HepG2 (cell line): ENCODE measurements around the gene TMEM198. TPM values are rescaled to one million over a fixed set of nuclear protein-coding genes. Genes with fewer than 3 reads are reported as not detected.

Experiments used
- BRCA1 ChIP-seq: sonication (generic); formaldehyde crosslinking; IDR thresholded peaks from 2 replicates; pipeline ENCODE4 v1.4.0; 2020; ENCODE audit warnings: missing genetic modification reagents
- CHCHD3 ChIP-seq: sonication (generic); formaldehyde crosslinking; IDR thresholded peaks from 2 replicates; pipeline ENCODE4 v1.8.0; 2022; ENCODE audit warnings: mild to moderate bottlenecking, missing genetic modification reagents, moderate library complexity
- LCORL ChIP-seq, 2 experiments: fragments of 450-650 bp in 1 of 2; sonication (generic) in 1 of 2; formaldehyde crosslinking in 1 of 2; IDR thresholded peaks; 2 replicates each; pipeline versions ENCODE4 v1.5.0 to v1.6.1; 2017 to 2020; ENCODE audit warnings: antibody characterized with exemption in 1 of 2, missing genetic modification reagents in 1 of 2
- PLRG1 ChIP-seq: fragments of 450-650 bp; conservative IDR thresholded peaks from 2 replicates; pipeline ENCODE4 v1.6.1; 2016
- SP4 ChIP-seq: sonication (generic); formaldehyde crosslinking; IDR thresholded peaks from 2 replicates; pipeline ENCODE4 v1.8.1; 2023; ENCODE audit warnings: mild to moderate bottlenecking, missing genetic modification reagents
- SRSF9 ChIP-seq: fragments of 200-400 bp; formaldehyde crosslinking; IDR thresholded peaks from 2 replicates; pipeline ENCODE4 v1.6.1; 2018; ENCODE audit warnings: borderline replicate concordance, mild to moderate bottlenecking, low read depth, low read length; ENCODE audit not compliant: insufficient read depth, poor library complexity, severe bottlenecking
- SYNCRIP ChIP-seq: fragments of 200-400 bp; formaldehyde crosslinking; IDR thresholded peaks from 2 replicates; pipeline ENCODE4 v1.6.1; 2018; ENCODE audit warnings: mild to moderate bottlenecking, low read depth, low read length; ENCODE audit not compliant: insufficient read depth
- ZNF160 ChIP-seq: sonication (generic); formaldehyde crosslinking; IDR thresholded peaks from 2 replicates; pipeline ENCODE4 v1.8.0; 2022; ENCODE audit warnings: mild to moderate bottlenecking, inconsistent platforms, missing genetic modification reagents
- ZNF292 ChIP-seq: sonication (generic); formaldehyde crosslinking; IDR thresholded peaks from 2 replicates; pipeline ENCODE4 v1.8.1; 2022; ENCODE audit warnings: mild to moderate bottlenecking, low read depth, missing genetic modification reagents, borderline replicate concordance
- ZNF333 ChIP-seq: sonication (generic); formaldehyde crosslinking; IDR thresholded peaks from 2 replicates; pipeline ENCODE4 v1.4.0; 2020; ENCODE audit warnings: mild to moderate bottlenecking, missing genetic modification reagents, borderline replicate concordance
- ZNF44 ChIP-seq: sonication (generic); formaldehyde crosslinking; IDR thresholded peaks from 2 replicates; pipeline ENCODE4 v1.5.1; 2020; ENCODE audit warnings: mild to moderate bottlenecking, missing genetic modification reagents
- ZNF501 ChIP-seq: sonication (generic); formaldehyde crosslinking; IDR thresholded peaks from 2 replicates; pipeline ENCODE4 v1.5.1; 2020; ENCODE audit warnings: mild to moderate bottlenecking, moderate library complexity, missing genetic modification reagents
- ZNF546 ChIP-seq: sonication (generic); formaldehyde crosslinking; conservative IDR thresholded peaks from 2 replicates; pipeline ENCODE4 v1.8.1; 2023; ENCODE audit warnings: mild to moderate bottlenecking, missing genetic modification reagents
- ZNF598 ChIP-seq: sonication (generic); formaldehyde crosslinking; IDR thresholded peaks from 2 replicates; pipeline ENCODE4 v1.5.1; 2020; ENCODE audit warnings: mild to moderate bottlenecking, missing genetic modification reagents, borderline replicate concordance
- ZNF614 ChIP-seq: IDR thresholded peaks from 2 replicates; pipeline ENCODE4 v1.6.1; 2018; ENCODE audit warnings: missing biosample characterization, missing genetic modification reagents, inconsistent platforms, borderline replicate concordance
- ZNF709 ChIP-seq: sonication (generic); formaldehyde crosslinking; IDR thresholded peaks from 2 replicates; pipeline ENCODE4 v1.5.0; 2020; ENCODE audit warnings: mild to moderate bottlenecking, missing genetic modification reagents
- polyA plus RNA-seq, 8 experiments: library from polyadenylated mRNA; depleted of rRNA in 3 of 8; stranded (reverse) in 7 of 8; unstranded in 1 of 8; fragments of >200 nt; fragmentation: Illumina TruSeq in 4 of 8; extraction: Trizol in 4 of 8; gene quantifications; 2 replicates each; pipeline versions ENCODE4 v1.2.1 to v1.2.3, GENCODE V29; 2011 to 2016; ENCODE audit warnings: low read depth in 4 of 8, missing spikeins in 1 of 8, mixed read lengths in 1 of 8; ENCODE audit not compliant: insufficient read depth in 1 of 8
- total RNA-seq, 5 experiments: library from RNA; depleted of rRNA; stranded (reverse); fragments of >200 nt; fragmentation: Illumina TruSeq; extraction: Trizol; gene quantifications; 2 replicates each; pipeline ENCODE4 v1.2.3, GENCODE V29; 2016; ENCODE audit warnings: low read depth in 1 of 5
- TF ChIP-seq, protein P1 (sequence below): IDR thresholded peaks from 2 replicates; pipeline ENCODE4 v1.6.1; 2016; ENCODE audit warnings: missing compliant biosample characterization, missing genetic modification reagents, borderline replicate concordance
- TF ChIP-seq, protein P2 (sequence below): sonication (generic); formaldehyde crosslinking; IDR thresholded peaks from 2 replicates; pipeline ENCODE4 v1.8.0; 2022; ENCODE audit warnings: missing genetic modification reagents, mild to moderate bottlenecking, inconsistent platforms, borderline replicate concordance
- TF ChIP-seq, protein P3 (sequence below): sonication (generic); formaldehyde crosslinking; IDR thresholded peaks from 2 replicates; pipeline ENCODE4 v1.4.0; 2020; ENCODE audit warnings: missing genetic modification reagents, borderline replicate concordance
- TF ChIP-seq, protein P4 (sequence below): sonication (generic); formaldehyde crosslinking; IDR thresholded peaks from 2 replicates; pipeline ENCODE4 v1.4.0; 2020; ENCODE audit warnings: mild to moderate bottlenecking, missing genetic modification reagents
- TF ChIP-seq, protein P5 (sequence below): sonication (generic); formaldehyde crosslinking; IDR thresholded peaks from 2 replicates; pipeline ENCODE4 v1.8.1; 2023; ENCODE audit warnings: mild to moderate bottlenecking, moderate library complexity, missing genetic modification reagents

The TMEM198 gene
- total and polyA plus RNA-seq, 2 of the 13 experiments (the other 11 are each of a cell fraction or from before 2014, with no cell fraction given), result 17.3 to 23.5 TPM

DNA sequence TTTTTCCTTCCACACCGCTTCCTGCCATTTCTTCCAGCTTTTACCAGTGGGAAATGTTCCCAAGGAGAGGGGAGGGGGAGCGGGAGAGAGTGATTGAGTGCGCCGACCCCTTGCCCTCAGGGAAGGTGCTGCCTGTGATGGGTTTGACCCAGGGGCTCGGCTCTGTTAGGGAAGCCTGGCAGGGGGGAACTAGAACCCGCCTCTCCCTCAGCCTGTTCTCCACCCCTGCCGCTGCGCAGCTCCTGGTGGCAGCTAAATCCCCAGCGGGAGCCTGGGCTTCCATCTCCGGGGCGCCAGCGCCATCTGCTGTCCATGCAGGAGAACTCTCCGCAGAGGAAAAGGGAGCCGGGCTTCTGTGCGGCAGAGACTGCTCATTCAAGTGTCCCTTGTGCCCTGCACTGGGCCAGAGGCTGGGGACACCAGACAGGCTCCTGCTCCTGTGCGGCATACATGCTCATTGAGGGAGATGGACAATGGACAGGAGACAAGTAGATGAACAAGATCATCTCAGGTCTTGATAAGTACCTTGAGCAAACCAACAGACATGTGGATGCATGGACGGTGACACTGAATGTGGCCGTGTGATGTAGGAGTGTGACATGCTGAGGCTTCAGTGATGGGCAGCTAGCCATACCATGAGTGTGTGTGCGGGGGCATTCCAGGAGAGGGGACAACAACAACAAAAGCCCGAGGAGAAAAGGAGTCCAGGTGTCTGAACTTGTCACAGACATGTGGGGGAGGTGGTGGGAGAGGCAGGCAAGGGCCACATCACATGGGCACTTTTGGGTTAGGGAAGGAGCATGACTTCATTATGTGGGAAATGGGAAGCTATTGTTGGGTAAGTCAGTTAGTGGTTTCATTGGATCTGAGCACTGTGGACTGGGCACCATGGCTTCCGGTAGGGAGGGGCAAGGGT is 13.5 kb upstream of the TMEM198 start (continued):
- TF ChIP-seq ZNF333, result no peak
- no peak for TF ChIP-seq SRSF9
- TF ChIP-seq, protein P1, sequence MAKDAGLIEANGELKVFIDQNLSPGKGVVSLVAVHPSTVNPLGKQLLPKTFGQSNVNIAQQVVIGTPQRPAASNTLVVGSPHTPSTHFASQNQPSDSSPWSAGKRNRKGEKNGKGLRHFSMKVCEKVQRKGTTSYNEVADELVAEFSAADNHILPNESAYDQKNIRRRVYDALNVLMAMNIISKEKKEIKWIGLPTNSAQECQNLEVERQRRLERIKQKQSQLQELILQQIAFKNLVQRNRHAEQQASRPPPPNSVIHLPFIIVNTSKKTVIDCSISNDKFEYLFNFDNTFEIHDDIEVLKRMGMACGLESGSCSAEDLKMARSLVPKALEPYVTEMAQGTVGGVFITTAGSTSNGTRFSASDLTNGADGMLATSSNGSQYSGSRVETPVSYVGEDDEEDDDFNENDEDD, result no peak
- TF ChIP-seq SYNCRIP, result no peak
- TF ChIP-seq ZNF501 (CRISPR knock-in tag), result peak; percentile 75; the same call in 1 of the 2 replicates
- TF ChIP-seq LCORL (IDR thresholded peaks at IDR 0.05), result no peak
- peak; percentile 75 for TF ChIP-seq LCORL (CRISPR knock-in tag; IDR thresholded peaks at IDR 0.05)
- TF ChIP-seq SP4 (CRISPR knock-in tag), result peak; percentile 47; the same call in 1 of the 2 replicates
- TF ChIP-seq ZNF160 (CRISPR knock-in tag), result no peak
- TF ChIP-seq, protein P2, sequence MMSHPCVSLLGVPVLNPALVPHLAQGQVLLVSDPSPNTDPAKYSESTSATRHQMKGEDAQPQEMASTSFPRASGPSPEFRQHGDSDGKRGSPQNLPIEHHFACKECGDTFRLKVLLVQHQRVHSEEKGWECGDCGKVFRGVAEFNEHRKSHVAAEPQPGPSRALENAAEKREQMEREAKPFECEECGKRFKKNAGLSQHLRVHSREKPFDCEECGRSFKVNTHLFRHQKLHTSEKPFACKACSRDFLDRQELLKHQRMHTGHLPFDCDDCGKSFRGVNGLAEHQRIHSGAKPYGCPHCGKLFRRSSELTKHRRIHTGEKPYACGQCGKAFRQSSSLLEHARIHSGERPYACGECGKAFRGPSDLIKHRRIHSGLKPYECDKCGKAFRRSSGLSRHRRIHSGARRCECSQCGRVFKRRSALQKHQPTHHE (CRISPR knock-in tag), result no peak
- TF ChIP-seq PLRG1, result no peak
- TF ChIP-seq ZNF614 (CRISPR knock-in tag), result peak; percentile 62; the same call in 1 of the 2 replicates
- no peak for TF ChIP-seq CHCHD3 (CRISPR knock-in tag)
- TF ChIP-seq ZNF292, result peak; percentile 22; the same call in 1 of the 2 replicates
- TF ChIP-seq, protein P3, sequence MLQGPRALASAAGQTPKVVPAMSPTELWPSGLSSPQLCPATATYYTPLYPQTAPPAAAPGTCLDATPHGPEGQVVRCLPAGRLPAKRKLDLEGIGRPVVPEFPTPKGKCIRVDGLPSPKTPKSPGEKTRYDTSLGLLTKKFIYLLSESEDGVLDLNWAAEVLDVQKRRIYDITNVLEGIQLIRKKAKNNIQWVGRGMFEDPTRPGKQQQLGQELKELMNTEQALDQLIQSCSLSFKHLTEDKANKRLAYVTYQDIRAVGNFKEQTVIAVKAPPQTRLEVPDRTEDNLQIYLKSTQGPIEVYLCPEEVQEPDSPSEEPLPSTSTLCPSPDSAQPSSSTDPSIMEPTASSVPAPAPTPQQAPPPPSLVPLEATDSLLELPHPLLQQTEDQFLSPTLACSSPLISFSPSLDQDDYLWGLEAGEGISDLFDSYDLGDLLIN (CRISPR knock-in tag), result no peak
- TF ChIP-seq ZNF598, result peak; percentile 76; the same call in 1 of the 2 replicates
- no peak for TF ChIP-seq ZNF44 (CRISPR knock-in tag)
- TF ChIP-seq ZNF546 (CRISPR knock-in tag), result no peak
- TF ChIP-seq, protein P4, sequence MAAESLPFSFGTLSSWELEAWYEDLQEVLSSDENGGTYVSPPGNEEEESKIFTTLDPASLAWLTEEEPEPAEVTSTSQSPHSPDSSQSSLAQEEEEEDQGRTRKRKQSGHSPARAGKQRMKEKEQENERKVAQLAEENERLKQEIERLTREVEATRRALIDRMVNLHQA (CRISPR knock-in tag), result no peak
- TF ChIP-seq BRCA1, result no peak
- TF ChIP-seq, protein P5, sequence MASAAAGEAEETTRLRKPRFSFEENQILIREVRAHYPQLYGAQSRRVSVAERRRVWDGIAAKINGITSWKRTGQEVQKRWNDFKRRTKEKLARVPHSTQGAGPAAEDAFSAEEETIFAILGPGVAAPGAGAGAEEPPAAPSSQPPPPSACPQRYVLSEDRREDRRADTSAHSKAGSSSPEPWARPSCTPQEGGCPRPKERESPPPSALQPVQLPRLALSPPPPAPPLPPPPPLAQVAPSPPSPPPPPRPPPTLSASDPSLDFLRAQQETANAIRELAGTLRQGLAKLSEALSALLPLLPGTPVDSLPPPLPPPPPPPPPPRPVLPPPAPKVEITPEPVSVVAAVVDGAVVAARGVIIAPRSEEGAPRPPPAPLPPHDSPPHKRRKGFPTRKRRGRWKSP, result peak; percentile 37; the same call in 1 of the 2 replicates
- TF ChIP-seq ZNF709 (CRISPR knock-in tag), result no peak; the same call in 1 of the 2 replicates
